Measurements from ENCODE around the gene IGFBP7. TPM values are rescaled to one million over a fixed set of nuclear protein-coding genes. Genes with fewer than 3 reads are reported as not detected.

IGFBP7 gene
- total RNA-seq, 1 donor from 2014 or later, result 1,471 TPM

GRCh38 chr4:57154926-57155325 is 44.7 kb upstream of the IGFBP7 start:
- DNase-seq (ENCODE audit: low read depth), result no peak
- no peak for TF ChIP-seq CTCF (conservative IDR thresholded peaks at IDR 0.05; ENCODE audit: low read depth, low read length)
- H3K4me3 ChIP-seq (ENCODE audit: low read depth, low read length), result no peak overlapping the region

GRCh38 chr4:57154191-57154590 is 44.0 kb upstream of the IGFBP7 start:
- no peak overlapping the region for H3K4me3 ChIP-seq (ENCODE audit: low read depth, low read length)
- DNase-seq (ENCODE audit: low read depth), result no peak
- no peak for TF ChIP-seq CTCF (conservative IDR thresholded peaks at IDR 0.05; ENCODE audit: low read depth, low read length)

- no peak for TF ChIP-seq CTCF (conservative IDR thresholded peaks at IDR 0.05; ENCODE audit: low read depth, low read length)
- DNase-seq (ENCODE audit: low read depth), result no peak
- no peak overlapping the region for H3K4me3 ChIP-seq (ENCODE audit: low read depth, low read length)
These were observed 43.0 kb upstream of the IGFBP7 start for GRCh38 chr4:57153207-57153606.

GRCh38 chr4:57151481-57151880 is 41.3 kb upstream of the IGFBP7 start:
- no peak for DNase-seq (ENCODE audit: low read depth)
- TF ChIP-seq CTCF (conservative IDR thresholded peaks at IDR 0.05; ENCODE audit: low read depth, low read length), result no peak
- H3K4me3 ChIP-seq (ENCODE audit: low read depth, low read length), result no peak overlapping the region

GRCh38 chr4:57149833-57150232 is 39.6 kb upstream of the IGFBP7 start:
- TF ChIP-seq CTCF (conservative IDR thresholded peaks at IDR 0.05; ENCODE audit: low read depth, low read length), result no peak
- DNase-seq (ENCODE audit: low read depth), result no peak
- H3K4me3 ChIP-seq (ENCODE audit: low read depth, low read length), result no peak overlapping the region

- no peak for TF ChIP-seq CTCF (conservative IDR thresholded peaks at IDR 0.05; ENCODE audit: low read depth, low read length)
- H3K4me3 ChIP-seq (ENCODE audit: low read depth, low read length), result no peak overlapping the region
- peak; percentile 73 for DNase-seq (ENCODE audit: low read depth)
These were observed 38.8 kb upstream of the IGFBP7 start for GRCh38 chr4:57148831-57149505.

- no peak for DNase-seq (ENCODE audit: low read depth)
- no peak for TF ChIP-seq CTCF (conservative IDR thresholded peaks at IDR 0.05; ENCODE audit: low read depth, low read length)
- no peak overlapping the region for H3K4me3 ChIP-seq (ENCODE audit: low read depth, low read length)
These were observed 38.0 kb upstream of the IGFBP7 start for GRCh38 chr4:57148177-57148576.

Data from epithelial cell of proximal tubule (primary cell).